DOHH2 (cell line): ENCODE results near the gene CDH18.

Source experiments
- EZH2phosphoT487 ChIP-seq: fragments of 200-600 bp; sonication (generic); IDR thresholded peaks from 2 replicates; pipeline ENCODE4 v1.6.1; 2017; ENCODE audit warnings: borderline replicate concordance, mild to moderate bottlenecking, antibody characterized with exemption, low read length, moderate library complexity, mixed read lengths
- TF ChIP-seq, protein P1 (sequence below): fragments of 200-600 bp; sonication (generic); IDR thresholded peaks from one replicate; pipeline ENCODE4 v1.5.1; 2014; ENCODE audit warnings: antibody characterized with exemption, mild to moderate bottlenecking, low read depth, low read length; ENCODE audit not compliant: poor library complexity, severe bottlenecking

DNA sequence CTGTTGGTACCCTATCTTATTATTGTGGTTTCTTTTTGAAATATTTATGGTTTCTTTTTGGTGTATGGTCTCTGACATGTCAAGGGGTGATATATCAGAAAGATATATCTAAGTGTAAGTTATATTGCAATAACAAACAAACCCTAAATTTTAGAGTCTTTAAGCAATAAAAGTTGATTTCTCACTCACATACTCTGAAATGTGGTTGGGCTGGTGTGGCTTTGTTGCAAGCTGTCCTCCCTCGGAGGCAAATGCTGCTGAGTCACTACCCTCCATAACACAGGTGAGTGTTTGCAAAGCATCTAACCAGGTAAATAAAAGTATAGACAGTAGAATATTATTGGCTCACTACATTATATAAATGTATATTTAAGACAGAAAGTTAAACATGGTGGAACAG lies 253.2 kb downstream of the CDH18 start:
- TF ChIP-seq, protein P1, sequence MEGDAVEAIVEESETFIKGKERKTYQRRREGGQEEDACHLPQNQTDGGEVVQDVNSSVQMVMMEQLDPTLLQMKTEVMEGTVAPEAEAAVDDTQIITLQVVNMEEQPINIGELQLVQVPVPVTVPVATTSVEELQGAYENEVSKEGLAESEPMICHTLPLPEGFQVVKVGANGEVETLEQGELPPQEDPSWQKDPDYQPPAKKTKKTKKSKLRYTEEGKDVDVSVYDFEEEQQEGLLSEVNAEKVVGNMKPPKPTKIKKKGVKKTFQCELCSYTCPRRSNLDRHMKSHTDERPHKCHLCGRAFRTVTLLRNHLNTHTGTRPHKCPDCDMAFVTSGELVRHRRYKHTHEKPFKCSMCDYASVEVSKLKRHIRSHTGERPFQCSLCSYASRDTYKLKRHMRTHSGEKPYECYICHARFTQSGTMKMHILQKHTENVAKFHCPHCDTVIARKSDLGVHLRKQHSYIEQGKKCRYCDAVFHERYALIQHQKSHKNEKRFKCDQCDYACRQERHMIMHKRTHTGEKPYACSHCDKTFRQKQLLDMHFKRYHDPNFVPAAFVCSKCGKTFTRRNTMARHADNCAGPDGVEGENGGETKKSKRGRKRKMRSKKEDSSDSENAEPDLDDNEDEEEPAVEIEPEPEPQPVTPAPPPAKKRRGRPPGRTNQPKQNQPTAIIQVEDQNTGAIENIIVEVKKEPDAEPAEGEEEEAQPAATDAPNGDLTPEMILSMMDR = no peak
- TF ChIP-seq EZH2phosphoT487 = no peak
